ENCODE results near the gene KMT2A.
"Not testable (repeated sequence)": the region's sequence is repeated elsewhere in the genome, so short reads cannot be mapped to it uniquely, and the experiment has no call there.

Gene KMT2A

GRCh38 chr11:118450451-118450850 is 14.2 kb downstream of the KMT2A start:
- DNase-seq (ENCODE audit: low read depth): no peak
- no peak for TF ChIP-seq CTCF (conservative IDR thresholded peaks at IDR 0.05; ENCODE audit: control insufficient read depth, insufficient read depth, low read depth, low read length)
- H3K4me3 ChIP-seq (ENCODE audit: control insufficient read depth, low read depth, low read length): no peak overlapping the region

GRCh38 chr11:118462178-118462577 is 25.9 kb downstream of the KMT2A start:
- TF ChIP-seq CTCF (conservative IDR thresholded peaks at IDR 0.05; ENCODE audit: control insufficient read depth, insufficient read depth, low read depth, low read length): no peak
- no peak overlapping the region for H3K4me3 ChIP-seq (ENCODE audit: control insufficient read depth, low read depth, low read length)
- DNase-seq (ENCODE audit: low read depth): no peak

GRCh38 chr11:118468968-118469367 is 32.7 kb downstream of the KMT2A start:
- not testable (repeated sequence) for DNase-seq (ENCODE audit: low read depth); H3K4me3 ChIP-seq (ENCODE audit: control insufficient read depth, low read depth, low read length)

GRCh38 chr11:118471030-118471429 is 34.7 kb downstream of the KMT2A start:
- H3K4me3 ChIP-seq (ENCODE audit: control insufficient read depth, low read depth, low read length): no peak overlapping the region
- TF ChIP-seq CTCF (conservative IDR thresholded peaks at IDR 0.05; ENCODE audit: control insufficient read depth, insufficient read depth, low read depth, low read length): no peak
- DNase-seq (ENCODE audit: low read depth): no peak

- no peak for TF ChIP-seq CTCF (conservative IDR thresholded peaks at IDR 0.05; ENCODE audit: control insufficient read depth, insufficient read depth, low read depth, low read length)
- no peak overlapping the region for H3K4me3 ChIP-seq (ENCODE audit: control insufficient read depth, low read depth, low read length)
- no peak for DNase-seq (ENCODE audit: low read depth)
Observed at GRCh38 chr11:118473537-118473936, 37.2 kb downstream of the KMT2A start.

- peak; percentile 53 for DNase-seq (ENCODE audit: low read depth)
- no peak for TF ChIP-seq CTCF (conservative IDR thresholded peaks at IDR 0.05; ENCODE audit: control insufficient read depth, insufficient read depth, low read depth, low read length)
- no peak overlapping the region for H3K4me3 ChIP-seq (ENCODE audit: control insufficient read depth, low read depth, low read length)
Observed at GRCh38 chr11:118476676-118477075, 40.4 kb downstream of the KMT2A start.

- H3K4me3 ChIP-seq (ENCODE audit: control insufficient read depth, low read depth, low read length); DNase-seq (ENCODE audit: low read depth): not testable (repeated sequence)
Observed at GRCh38 chr11:118481238-118481637, 44.9 kb downstream of the KMT2A start.

GRCh38 chr11:118484405-118484804 is 48.1 kb downstream of the KMT2A start:
- H3K4me3 ChIP-seq (ENCODE audit: control insufficient read depth, low read depth, low read length): no peak overlapping the region
- no peak for DNase-seq (ENCODE audit: low read depth)
- TF ChIP-seq CTCF (conservative IDR thresholded peaks at IDR 0.05; ENCODE audit: control insufficient read depth, insufficient read depth, low read depth, low read length): no peak
